CD14-positive monocyte (primary cell): ENCODE data around the gene ARHGAP32. TPM values are rescaled to one million over a fixed set of nuclear protein-coding genes. Genes with fewer than 3 reads are reported as not detected.
"Not testable (repeated sequence)": the region's sequence is repeated elsewhere in the genome, so short reads cannot be mapped to it uniquely, and the experiment has no call there.

Source experiments
- DNase-seq, 3 donors: peaks; one replicate each; pipeline ENCODE4 v3.0.0-alpha.2; 2011 to 2022
- H2AFZ ChIP-seq: 2 replicates; pipeline ENCODE4 v1.6.0; 2012; ENCODE audit warnings: mild to moderate bottlenecking, low read depth, low read length, inconsistent platforms; ENCODE audit not compliant: insufficient read depth, poor library complexity, severe bottlenecking
- H3K27ac ChIP-seq, 2 donors: 1 replicate in 1 of 2; 2 replicates in 1 of 2; pipeline ENCODE4 v1.5.1; 2012 to 2013; ENCODE audit warnings: low read length in 2 of 2, control low read depth in 1 of 2, inconsistent platforms in 1 of 2, low read depth in 1 of 2, mild to moderate bottlenecking in 1 of 2
- H3K27me3 ChIP-seq, 2 donors: one replicate each; pipeline versions ENCODE4 v1.6.0 to v1.6.1; 2011 to 2013; ENCODE audit warnings: low read length in 2 of 2; ENCODE audit not compliant: control insufficient read depth in 2 of 2, insufficient read depth in 2 of 2
- H3K36me3 ChIP-seq, 2 donors: replicated peaks in 1 of 2; 1 replicate in 1 of 2; 2 replicates in 1 of 2; pipeline versions ENCODE4 v1.5.1 to v1.6.1; 2012 to 2013; ENCODE audit warnings: low read length in 2 of 2, control low read depth in 1 of 2, inconsistent platforms in 1 of 2, mild to moderate bottlenecking in 1 of 2; ENCODE audit not compliant: insufficient read depth in 2 of 2, control insufficient read depth in 1 of 2
- H3K4me1 ChIP-seq, 2 donors: 1 replicate in 1 of 2; 2 replicates in 1 of 2; pipeline versions ENCODE4 v1.5.1 to v1.6.1; 2012 to 2013; ENCODE audit warnings: low read length in 2 of 2, control low read depth in 1 of 2, inconsistent platforms in 1 of 2, mild to moderate bottlenecking in 1 of 2, moderate library complexity in 1 of 2; ENCODE audit not compliant: insufficient read depth in 2 of 2, control insufficient read depth in 1 of 2
- H3K4me2 ChIP-seq: replicated peaks from 2 replicates; pipeline ENCODE3; 2012; ENCODE audit warnings: low read length, moderate library complexity, mild to moderate bottlenecking; ENCODE audit not compliant: poor library complexity, severe bottlenecking; ENCODE audit errors: extremely low read depth
- H3K4me3 ChIP-seq, 3 experiments: fragments of 200-600 bp in 1 of 3; sonication (generic) in 1 of 3; replicated peaks in 1 of 3; 1 replicate in 2 of 3; 2 replicates in 1 of 3; pipeline ENCODE4 v1.5.1; 2011 to 2013; ENCODE audit warnings: low read length in 3 of 3, mild to moderate bottlenecking in 3 of 3, control low read depth in 2 of 3, low read depth in 2 of 3, inconsistent platforms in 1 of 3, moderate library complexity in 1 of 3
- H3K79me2 ChIP-seq: 2 replicates; pipeline ENCODE4 v1.6.0; 2012; ENCODE audit warnings: mild to moderate bottlenecking, control low read depth, inconsistent platforms, low read length, moderate library complexity; ENCODE audit not compliant: insufficient read depth
- H3K9ac ChIP-seq: 2 replicates; pipeline ENCODE4 v1.6.0; 2017; ENCODE audit warnings: low read length, mild to moderate bottlenecking; ENCODE audit not compliant: insufficient read depth, poor library complexity, severe bottlenecking
- H3K9me3 ChIP-seq, 2 donors: replicated peaks in 1 of 2; 1 replicate in 1 of 2; 2 replicates in 1 of 2; pipeline versions ENCODE4 v1.5.1 to v1.6.1; 2012 to 2013; ENCODE audit warnings: low read length in 2 of 2, control low read depth in 1 of 2; ENCODE audit not compliant: control insufficient read depth in 1 of 2, insufficient read depth in 1 of 2
- H4K20me1 ChIP-seq: 2 replicates; pipeline ENCODE4 v1.6.0; 2012; ENCODE audit warnings: mild to moderate bottlenecking, low read length, control low read depth, moderate library complexity; ENCODE audit not compliant: insufficient read depth
- H3K27ac Mint-ChIP-seq, 7 donors: one replicate each; pipeline ENCODE4 v1.8.0; 2020; ENCODE audit warnings: mild to moderate bottlenecking in 7 of 7, mixed read lengths in 7 of 7, moderate library complexity in 6 of 7, inconsistent platforms in 2 of 7
- H3K27me3 Mint-ChIP-seq, 3 donors: one replicate each; pipeline ENCODE4 v1.8.0; 2021 to 2022; ENCODE audit warnings: low read depth in 3 of 3, mild to moderate bottlenecking in 3 of 3, mixed read lengths in 3 of 3, moderate library complexity in 3 of 3, inconsistent platforms in 1 of 3
- H3K36me3 Mint-ChIP-seq, 2 donors: one replicate each; pipeline ENCODE4 v1.8.0; 2020; ENCODE audit warnings: mixed read lengths in 2 of 2, inconsistent platforms in 1 of 2, mild to moderate bottlenecking in 1 of 2
- H3K4me1 Mint-ChIP-seq: one replicate; pipeline ENCODE4 v1.8.0; 2020; ENCODE audit warnings: mild to moderate bottlenecking, mixed read lengths
- H3K4me3 Mint-ChIP-seq, 2 donors: one replicate each; pipeline ENCODE4 v1.8.0; 2020; ENCODE audit warnings: mild to moderate bottlenecking in 2 of 2, mixed read lengths in 2 of 2, moderate library complexity in 1 of 2
- H3K9me3 Mint-ChIP-seq, 7 donors: one replicate each; pipeline ENCODE4 v1.8.0; 2020 to 2022; ENCODE audit warnings: mixed read lengths in 7 of 7, mild to moderate bottlenecking in 6 of 7, moderate library complexity in 6 of 7, inconsistent platforms in 2 of 7
- CTCF ChIP-seq: fragments of 200-600 bp; IDR thresholded peaks from one replicate; pipeline ENCODE4 v1.8.0; 2022; ENCODE audit warnings: antibody characterized with exemption, mild to moderate bottlenecking
- WGBS: methylation state at CpG from one replicate; pipeline ENCODE4 v1.1.5; 2013; ENCODE audit warnings: missing lambda C conversion rate; ENCODE audit not compliant: insufficient coverage; 5-methylcytosine and 5-hydroxymethylcytosine counted together
- intact Hi-C, 2 donors: fragments of 100-400 bp; cut with micrococcal nuclease; formaldehyde crosslinking; loops; one replicate each; pipeline versions ENCODE4 v1.15.0 to v1.15.1; 2023
- polyA plus RNA-seq, 3 donors: library from polyadenylated mRNA; depleted of rRNA in 1 of 3; unstranded in 2 of 3; stranded (reverse) in 1 of 3; fragments of 300-500 nt in 2 of 3; fragments of >200 nt in 1 of 3; fragmentation: Illumina TruSeq in 2 of 3; gene quantifications; 1 replicate in 2 of 3; 2 replicates in 1 of 3; pipeline ENCODE4 v1.2.3, GENCODE V29; 2012 to 2021

Gene ARHGAP32
- polyA plus RNA-seq, 3 donors = 0.13 to 3.4 (median 0.72) TPM

GRCh38 chr11:129190087-129190486, 2.0 kb downstream of the ARHGAP32 start:
- DNase-seq = peak in 1 of 3 donors; percentile 3
- Mint-ChIP-seq H3K27ac (no peak overlapping the region), H3K36me3 (no peaks in the 10 kb centered on the region), H3K4me1 (peaks cover 5% of the 10 kb centered on the region), H3K4me3 (no peak overlapping the region), H3K27me3 (no peaks in the 10 kb centered on the region), H3K9me3 (peaks cover 0 to 10% (median 5%) of the 10 kb centered on the region in 7 donors)
- Histone ChIP-seq H2AFZ (no peak overlapping the region), H4K20me1 (no peaks in the 10 kb centered on the region), H3K9ac (no peak overlapping the region), H3K27ac (no peak overlapping the region), H3K4me1 (peaks cover 0 to 3% of the 10 kb centered on the region in 2 donors), H3K36me3 (no peaks in the 10 kb centered on the region), H3K79me2 (no peaks in the 10 kb centered on the region), H3K4me2 (no peak overlapping the region), H3K4me3 (no peak overlapping the region), H3K27me3 (no peaks in the 10 kb centered on the region), H3K9me3 (no peaks in the 10 kb centered on the region)
- no peak for TF ChIP-seq CTCF
- intact Hi-C loops = no loop called here
- WGBS = 0% methylated on average over 3 of the region's 4 CpGs

DNA sequence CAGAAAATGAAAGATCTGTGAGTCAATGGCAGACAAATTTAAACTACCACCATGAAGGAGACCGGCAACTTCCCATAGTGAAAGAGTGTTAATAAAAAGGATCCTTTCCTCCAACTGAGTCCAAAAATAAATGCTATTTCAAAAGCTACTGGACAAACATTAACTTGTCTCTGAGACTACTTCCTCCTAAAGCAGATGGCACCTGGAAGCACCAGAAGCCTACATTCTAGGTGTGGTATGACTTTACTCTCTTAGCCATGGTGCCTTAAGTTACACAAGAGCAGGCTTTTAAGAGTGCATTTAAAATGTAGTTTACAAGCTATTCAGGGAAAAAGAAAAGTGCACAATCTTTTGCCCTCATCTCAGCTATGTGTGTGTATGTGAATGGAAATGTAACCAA, 2.5 kb downstream of the ARHGAP32 start:
- Histone ChIP-seq H3K27me3 (no peaks in the 10 kb centered on the region), H3K4me1 (peaks cover 0 to 3% of the 10 kb centered on the region in 2 donors), H3K36me3 (no peaks in the 10 kb centered on the region), H3K27ac (no peak overlapping the region), H3K4me3 (no peak overlapping the region), H3K9ac (no peak overlapping the region), H4K20me1 (no peaks in the 10 kb centered on the region), H3K79me2 (no peaks in the 10 kb centered on the region), H3K9me3 (no peaks in the 10 kb centered on the region), H3K4me2 (no peak overlapping the region), H2AFZ (no peak overlapping the region)
- Mint-ChIP-seq H3K36me3 (no peaks in the 10 kb centered on the region), H3K4me1 (peaks cover 5% of the 10 kb centered on the region), H3K4me3 (no peak overlapping the region), H3K27ac (no peak overlapping the region), H3K9me3 (peaks cover 0 to 10% (median 5%) of the 10 kb centered on the region in 7 donors), H3K27me3 (no peaks in the 10 kb centered on the region)
- TF ChIP-seq CTCF = no peak
- intact Hi-C loops = no loop called here
- no CpG with 5 or more reads among the region's 1 CpG for WGBS
- DNase-seq = no peak

- H3K79me2 ChIP-seq, H3K4me3 Mint-ChIP-seq, H2AFZ ChIP-seq, H3K36me3 ChIP-seq, H4K20me1 ChIP-seq, H3K36me3 Mint-ChIP-seq, H3K9me3 ChIP-seq, H3K4me3 ChIP-seq, H3K27me3 Mint-ChIP-seq, H3K4me2 ChIP-seq, H3K27ac Mint-ChIP-seq, H3K4me1 ChIP-seq, DNase-seq, H3K9ac ChIP-seq, H3K27ac ChIP-seq, H3K27me3 ChIP-seq, H3K4me1 Mint-ChIP-seq, intact Hi-C loops: not testable (repeated sequence)
- WGBS = no CpG with 5 or more reads among the region's 2 CpGs
- H3K9me3 Mint-ChIP-seq = peaks cover 0 to 11% (median 5%) of the 10 kb centered on the region in 7 donors
Observed at GRCh38 chr11:129185082-129185481, 7.0 kb downstream of the ARHGAP32 start.
